Neural cell (in vitro differentiated cells): ENCODE data around the gene GMPPB. TPM values are rescaled to one million over a fixed set of nuclear protein-coding genes. Genes with fewer than 3 reads are reported as not detected.

ENCODE experiments used
- H2AFZ ChIP-seq: fragments of 200-600, 300-800 bp; sonication (generic), shearing (Covaris generic); 2 replicates; pipeline ENCODE4 v1.6.0; 2014; ENCODE audit warnings: low read depth, mild to moderate bottlenecking, antibody characterized with exemption, low read length, moderate library complexity
- H3F3A ChIP-seq: fragments of 200-600 bp; shearing (Covaris generic); 2 replicates; pipeline ENCODE4 v1.6.1; 2016; ENCODE audit warnings: mild to moderate bottlenecking, moderate library complexity, mixed read lengths, antibody characterized with exemption, low read length; ENCODE audit not compliant: insufficient read depth, poor library complexity, severe bottlenecking
- H3K27ac ChIP-seq: fragments of 200-600, 300-800 bp; sonication (generic), shearing (Covaris generic); 2 replicates; pipeline ENCODE4 v1.5.1; 2014; ENCODE audit warnings: mild to moderate bottlenecking, low read length, moderate library complexity
- H3K27me3 ChIP-seq: fragments of 300-800, 200-600 bp; sonication (generic), shearing (Covaris generic); 2 replicates; pipeline ENCODE4 v1.6.0; 2014; ENCODE audit warnings: mild to moderate bottlenecking, low read depth, low read length, moderate library complexity; ENCODE audit not compliant: insufficient read depth
- H3K36me3 ChIP-seq: fragments of 300-800, 200-600 bp; sonication (generic), shearing (Covaris generic); 2 replicates; pipeline ENCODE4 v1.5.1; 2014; ENCODE audit warnings: mild to moderate bottlenecking, antibody characterized with exemption, low read length, moderate library complexity; ENCODE audit not compliant: insufficient read depth
- H3K4me2 ChIP-seq: fragments of 300-800, 200-600 bp; sonication (generic), shearing (Covaris generic); 2 replicates; pipeline ENCODE4 v1.6.0; 2014; ENCODE audit warnings: mild to moderate bottlenecking, low read length
- H3K4me3 ChIP-seq: fragments of 300-800, 200-600 bp; sonication (generic), shearing (Covaris generic); 2 replicates; pipeline ENCODE4 v1.5.1; 2014; ENCODE audit warnings: mild to moderate bottlenecking, low read length, moderate library complexity
- H3K79me2 ChIP-seq: fragments of 200-600 bp; shearing (Covaris generic); replicated peaks from 2 replicates; pipeline ENCODE4 v1.6.0; 2014; ENCODE audit warnings: mild to moderate bottlenecking, low read length, moderate library complexity; ENCODE audit not compliant: insufficient read depth
- H3K9ac ChIP-seq: fragments of 300-800, 200-600 bp; sonication (generic), shearing (Covaris generic); 2 replicates; pipeline ENCODE4 v1.6.1; 2016; ENCODE audit warnings: mild to moderate bottlenecking, low read length, mixed read lengths
- H3K9me2 ChIP-seq: fragments of 200-600 bp; shearing (Covaris generic); 2 replicates; pipeline ENCODE4 v1.6.1; 2016; ENCODE audit warnings: mild to moderate bottlenecking, low read length, mixed read lengths; ENCODE audit not compliant: insufficient read depth
- H3K9me3 ChIP-seq: fragments of 200-600, 300-800 bp; sonication (generic), shearing (Covaris generic); 2 replicates; pipeline ENCODE4 v1.6.1; 2016; ENCODE audit warnings: mild to moderate bottlenecking, mixed run types, low read length, moderate library complexity, mixed read lengths
- H4K20me1 ChIP-seq: fragments of 200-600 bp; shearing (Covaris generic); 2 replicates; pipeline ENCODE4 v1.6.1; 2016; ENCODE audit warnings: mild to moderate bottlenecking, mixed run types; ENCODE audit not compliant: insufficient read depth
- CTCF ChIP-seq: fragments of 450-650 bp; IDR thresholded peaks from 2 replicates; pipeline ENCODE4 v1.5.1; 2014; ENCODE audit warnings: antibody characterized with exemption, mild to moderate bottlenecking, moderate library complexity; ENCODE audit not compliant: poor library complexity, severe bottlenecking
- EP300 ChIP-seq: fragments of 450-650 bp; conservative IDR thresholded peaks from 2 replicates; pipeline ENCODE4 v1.6.1; 2014; ENCODE audit warnings: antibody characterized with exemption, mild to moderate bottlenecking, moderate library complexity; ENCODE audit not compliant: poor library complexity, severe bottlenecking
- EZH2 ChIP-seq: fragments of 200-600, 300-800 bp; shearing (Covaris generic), sonication (generic); IDR thresholded peaks from 2 replicates; pipeline ENCODE4 v1.6.1; 2014; ENCODE audit warnings: antibody characterized with exemption, low read length, borderline replicate concordance, mild to moderate bottlenecking; ENCODE audit not compliant: insufficient read depth, poor library complexity, severe bottlenecking
- MXI1 ChIP-seq: fragments of 450-650 bp; conservative IDR thresholded peaks from 2 replicates; pipeline ENCODE4 v1.6.1; 2014; ENCODE audit warnings: antibody characterized with exemption, mild to moderate bottlenecking; ENCODE audit not compliant: poor library complexity, severe bottlenecking
- POLR2AphosphoS5 ChIP-seq: IDR thresholded peaks from 2 replicates; pipeline ENCODE4 v1.6.1; 2012
- RAD21 ChIP-seq: fragments of 450-650 bp; conservative IDR thresholded peaks from 2 replicates; pipeline ENCODE4 v1.6.1; 2014; ENCODE audit warnings: antibody characterized with exemption, mild to moderate bottlenecking, moderate library complexity
- REST ChIP-seq: IDR thresholded peaks from 2 replicates; pipeline ENCODE4 v1.6.1; 2012; ENCODE audit warnings: borderline replicate concordance
- SMC3 ChIP-seq: fragments of 450-650 bp; conservative IDR thresholded peaks from 2 replicates; pipeline ENCODE4 v1.6.1; 2014; ENCODE audit warnings: antibody characterized with exemption, mild to moderate bottlenecking, moderate library complexity; ENCODE audit not compliant: poor library complexity
- TAF1 ChIP-seq: IDR thresholded peaks from 2 replicates; pipeline ENCODE4 v1.6.1; 2012; ENCODE audit warnings: low read depth
- polyA plus RNA-seq: library from polyadenylated mRNA; depleted of rRNA; stranded (reverse); fragments of >200 nt; gene quantifications from 2 replicates; pipeline ENCODE4 v1.2.3, GENCODE V29; 2014

GMPPB gene
- polyA plus RNA-seq, 1 donor from 2014 or later = 20.8 TPM

GRCh38 chr3:49717211-49717958 lies 6.4 kb downstream of the GMPPB start:
- Histone ChIP-seq H3K4me3 (no peak overlapping the region), H3K36me3 (peaks cover 3% of the 10 kb centered on the region), H3K27ac (no peak overlapping the region), H3K9me2 (no peaks in the 10 kb centered on the region), H3K9ac (no peak overlapping the region), H4K20me1 (no peaks in the 10 kb centered on the region), H3K9me3 (no peaks in the 10 kb centered on the region), H3F3A (no peaks in the 10 kb centered on the region), H2AFZ (no peak overlapping the region), H3K79me2 (no peaks in the 10 kb centered on the region), H3K27me3 (no peaks in the 10 kb centered on the region), H3K4me2 (no peak overlapping the region)
- no peak for TF ChIP-seq EZH2
- no peak for TF ChIP-seq RAD21
- TF ChIP-seq MXI1 = no peak
- no peak for TF ChIP-seq REST
- TF ChIP-seq TAF1 = no peak
- no peak for TF ChIP-seq SMC3
- no peak for TF ChIP-seq EP300
- no peak for TF ChIP-seq POLR2AphosphoS5
- TF ChIP-seq CTCF = no peak

GRCh38 chr3:49716691-49717210 lies 7.0 kb downstream of the GMPPB start:
- Histone ChIP-seq H3F3A (no peaks in the 10 kb centered on the region), H3K9me3 (no peaks in the 10 kb centered on the region), H4K20me1 (no peaks in the 10 kb centered on the region), H3K4me2 (no peak overlapping the region), H3K9me2 (no peaks in the 10 kb centered on the region), H3K27me3 (no peaks in the 10 kb centered on the region), H3K79me2 (no peaks in the 10 kb centered on the region), H3K9ac (no peak overlapping the region), H3K36me3 (peaks cover 3% of the 10 kb centered on the region), H2AFZ (no peak overlapping the region), H3K27ac (no peak overlapping the region), H3K4me3 (no peak overlapping the region)
- TF ChIP-seq TAF1 (no peak), MXI1 (no peak), RAD21 (no peak), EP300 (no peak), EZH2 (no peak), SMC3 (no peak), POLR2AphosphoS5 (no peak)
